NCI-H524 treated with DMSO at 0.1 percent for 48 hours (cell line): ENCODE measurements around the gene TPO.
A peak's percentile ranks its signal among the peaks of the same experiment; 100 is the strongest.

Experiments used
- DNase-seq: peaks from one replicate; lab custom pipeline; 2025; lab: John Stamatoyannopoulos, UW

Gene TPO

GRCh38 chr2:1448009-1448408, 34.7 kb downstream of the TPO start:
- no peak for DNase-seq

DNA sequence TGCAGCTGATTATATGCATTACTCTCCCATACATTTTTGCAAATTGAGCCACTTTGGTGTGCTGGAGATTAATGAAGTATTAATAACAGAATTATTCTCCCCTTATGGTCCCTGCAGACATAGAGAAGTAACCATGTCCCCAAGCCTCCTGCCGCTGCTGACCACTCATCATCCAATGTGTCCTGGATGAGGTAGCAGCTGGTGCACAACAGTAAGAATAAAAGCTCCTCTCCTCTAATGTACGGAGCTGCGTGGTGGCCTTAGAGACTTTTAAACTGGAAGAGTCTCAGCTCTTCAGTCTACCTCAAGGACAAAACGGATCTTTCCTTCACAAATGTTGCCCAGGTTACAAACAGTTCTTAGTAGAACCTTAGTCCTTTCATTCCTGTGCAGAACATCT, 37.7 kb downstream of the TPO start:
- no peak for DNase-seq

DNA sequence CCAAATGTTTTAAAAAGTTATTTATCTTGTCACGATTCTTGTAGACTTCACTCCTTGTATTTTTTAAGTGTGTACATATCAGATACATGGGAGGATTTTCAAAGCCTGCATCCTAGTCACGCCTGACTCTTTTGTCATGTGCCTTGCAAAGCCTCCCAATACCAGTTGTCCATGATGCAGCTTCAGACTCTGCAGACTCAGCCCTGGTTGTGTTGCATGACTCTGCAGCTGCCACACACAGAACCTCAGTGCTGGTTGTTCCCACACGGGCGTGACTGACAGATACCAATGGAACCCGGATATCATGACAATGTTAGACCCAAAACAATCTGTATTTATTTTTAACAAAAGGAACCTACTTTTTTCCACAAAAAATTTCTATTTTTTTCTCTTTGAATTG, 38.2 kb downstream of the TPO start:
- no peak for DNase-seq

DNA sequence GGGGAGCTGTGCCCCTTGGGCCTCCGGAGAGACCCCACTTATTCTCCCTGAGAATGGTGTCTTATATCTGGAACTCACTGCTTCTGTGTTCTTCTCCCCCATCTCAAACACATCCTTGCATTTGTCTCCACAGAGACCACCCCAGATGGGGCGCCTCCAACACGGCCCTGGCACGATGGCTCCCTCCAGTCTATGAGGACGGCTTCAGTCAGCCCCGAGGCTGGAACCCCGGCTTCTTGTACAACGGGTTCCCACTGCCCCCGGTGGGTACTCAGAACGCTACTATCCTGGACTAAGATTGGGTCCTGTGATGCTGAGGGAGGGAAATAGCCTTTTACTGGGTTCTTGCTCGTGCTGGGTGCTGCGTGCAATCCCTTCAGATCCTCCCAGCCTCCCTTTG, 40.3 kb downstream of the TPO start:
- DNase-seq: no peak

GRCh38 chr2:1454346-1454745, 41.1 kb downstream of the TPO start:
- no peak for DNase-seq

DNA sequence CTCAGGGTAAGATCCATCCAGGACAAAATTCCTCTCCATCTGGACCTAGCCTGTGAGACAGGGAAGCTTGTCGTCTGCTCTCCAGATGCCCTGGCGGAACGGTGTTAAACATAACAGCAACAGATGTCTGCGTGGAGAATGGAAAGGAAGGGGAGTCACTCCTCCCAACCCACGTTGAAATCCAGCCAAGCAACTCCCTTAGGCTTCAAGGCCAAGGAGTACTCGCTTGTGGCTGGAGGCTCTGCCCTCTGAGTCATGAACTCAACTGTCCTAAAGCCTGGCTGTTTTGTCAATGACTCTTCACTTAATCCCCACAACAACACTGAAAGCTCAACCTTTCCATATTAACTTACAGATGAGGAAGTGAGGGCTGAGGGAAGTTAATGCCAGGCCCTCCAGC, 42.2 kb downstream of the TPO start:
- DNase-seq: peak; percentile 10

DNA sequence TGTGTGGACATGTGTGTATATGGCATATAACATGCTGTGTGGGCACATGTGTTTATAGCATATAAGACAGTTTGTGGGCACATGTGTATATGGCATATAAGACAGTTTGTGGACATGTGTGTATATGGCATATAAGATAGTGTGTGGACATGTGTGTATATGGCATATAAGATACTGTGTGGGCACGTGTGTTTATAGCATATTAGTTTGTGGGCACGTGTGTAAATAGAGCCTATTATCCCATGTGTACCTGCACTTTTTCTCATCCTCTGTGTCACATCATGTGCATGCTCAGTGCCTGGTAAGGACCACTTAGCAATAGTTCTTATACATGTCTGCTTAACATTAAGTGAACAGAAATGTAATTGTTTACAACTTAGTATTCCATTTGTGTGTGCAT, 45.2 kb downstream of the TPO start:
- DNase-seq: no peak

- DNase-seq: no peak
Measured at GRCh38 chr2:1459727-1460126, 46.5 kb downstream of the TPO start.

- no peak for DNase-seq
Measured at GRCh38 chr2:1460851-1461418, 47.7 kb downstream of the TPO start.

DNA sequence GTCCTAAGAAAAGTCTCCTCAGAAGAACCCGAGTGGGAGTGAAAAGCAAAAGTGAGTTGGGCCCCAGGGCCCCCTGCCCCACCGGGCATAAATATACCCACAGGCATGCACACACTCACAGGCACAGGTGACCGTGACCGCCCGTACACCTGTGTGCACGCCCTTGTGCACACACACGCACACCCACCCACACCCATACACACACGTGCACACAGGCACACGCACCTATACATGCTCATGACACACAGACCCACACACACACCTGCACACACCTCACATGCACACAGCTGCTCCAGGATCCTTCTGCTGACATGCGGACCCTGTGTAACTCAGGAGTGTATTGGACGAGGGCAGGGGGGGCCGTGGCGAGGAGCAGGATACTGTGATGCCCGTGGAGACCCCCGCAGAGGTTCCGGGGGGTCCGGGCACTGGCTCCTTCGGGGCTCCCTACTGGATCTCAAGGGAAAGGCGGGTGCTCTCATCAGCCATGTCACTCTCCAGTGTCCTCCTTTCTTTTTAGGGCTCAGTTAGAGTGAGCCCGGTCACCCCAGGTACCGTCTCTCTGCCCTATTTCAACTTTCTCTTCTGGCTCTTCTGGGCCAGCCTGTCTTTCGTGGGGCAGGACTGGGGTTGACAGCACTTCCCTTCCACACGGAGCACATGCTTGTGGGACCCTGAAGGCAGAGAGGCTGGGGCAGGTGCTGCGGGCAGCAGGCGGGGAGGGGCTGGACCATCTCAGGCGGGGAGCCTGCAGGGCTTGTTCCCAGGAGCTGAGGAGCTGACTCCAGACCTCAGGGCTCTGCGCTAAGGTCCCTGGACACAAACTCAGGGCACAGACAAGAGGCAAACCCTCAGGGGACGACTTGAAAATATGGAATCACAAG, 48.5 kb downstream of the TPO start:
- no peak for DNase-seq

DNA sequence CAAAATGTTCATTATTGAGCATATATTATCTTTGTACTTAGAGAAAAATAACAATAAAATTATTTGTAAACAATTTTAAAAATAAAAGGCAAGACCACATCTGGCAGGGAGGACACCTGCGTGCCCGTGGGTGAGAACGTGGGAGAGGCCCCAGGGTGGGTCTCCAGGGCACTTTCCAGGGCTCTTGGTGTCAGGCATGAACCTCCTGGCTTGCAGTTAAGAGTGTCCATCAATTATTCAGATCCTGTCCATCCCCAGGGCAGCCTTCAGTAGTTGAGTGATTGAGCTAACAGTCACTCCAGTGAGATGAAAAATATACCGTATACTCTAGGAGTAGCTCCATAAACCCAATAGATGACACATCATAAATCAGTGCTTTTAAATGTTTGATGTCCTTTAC, 49.7 kb downstream of the TPO start:
- no peak for DNase-seq

GRCh38 chr2:1472350-1472749, 59.1 kb downstream of the TPO start:
- no peak for DNase-seq

GRCh38 chr2:1476617-1477195, 63.4 kb downstream of the TPO start:
- no peak for DNase-seq

DNA sequence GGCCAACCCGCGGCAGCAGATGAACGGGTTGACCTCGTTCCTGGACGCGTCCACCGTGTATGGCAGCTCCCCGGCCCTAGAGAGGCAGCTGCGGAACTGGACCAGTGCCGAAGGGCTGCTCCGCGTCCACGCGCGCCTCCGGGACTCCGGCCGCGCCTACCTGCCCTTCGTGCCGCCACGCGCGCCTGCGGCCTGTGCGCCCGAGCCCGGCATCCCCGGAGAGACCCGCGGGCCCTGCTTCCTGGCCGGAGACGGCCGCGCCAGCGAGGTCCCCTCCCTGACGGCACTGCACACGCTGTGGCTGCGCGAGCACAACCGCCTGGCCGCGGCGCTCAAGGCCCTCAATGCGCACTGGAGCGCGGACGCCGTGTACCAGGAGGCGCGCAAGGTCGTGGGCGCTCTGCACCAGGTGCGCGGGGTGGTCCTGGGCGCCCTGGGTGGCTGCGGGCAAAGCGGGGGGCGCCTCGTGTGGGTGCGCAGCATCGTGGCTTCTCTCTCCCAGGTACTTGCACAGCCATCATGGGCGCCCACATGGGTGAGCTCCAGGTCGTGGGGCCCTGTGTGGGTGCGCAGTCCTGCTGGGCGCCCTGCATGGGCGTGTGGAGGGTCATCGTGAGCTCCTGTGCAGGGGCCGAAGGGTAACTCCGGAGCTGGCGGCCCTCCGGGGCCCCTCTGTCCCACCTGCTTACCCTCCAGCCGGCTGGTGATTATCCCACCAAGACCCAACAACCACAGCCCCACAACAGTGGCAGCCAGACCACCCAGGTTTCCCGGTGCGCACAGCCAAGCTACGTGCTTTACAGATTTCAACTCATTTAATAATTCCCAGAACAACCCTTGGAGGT, 64.2 kb downstream of the TPO start:
- DNase-seq: no peak

GRCh38 chr2:1478311-1479305, 65.3 kb downstream of the TPO start:
- no peak for DNase-seq

GRCh38 chr2:1479346-1479745, 66.1 kb downstream of the TPO start:
- no peak for DNase-seq

- DNase-seq: no peak
Measured at GRCh38 chr2:1480671-1481076, 67.4 kb downstream of the TPO start.

GRCh38 chr2:1481406-1482252, 68.4 kb downstream of the TPO start:
- no peak for DNase-seq

GRCh38 chr2:1482253-1482675, 69.0 kb downstream of the TPO start:
- no peak for DNase-seq

GRCh38 chr2:1482981-1483380, 69.7 kb downstream of the TPO start:
- no peak for DNase-seq
